Fibroblast of villous mesenchyme (primary cell): ENCODE measurements around the gene CREB3L2. TPM values are rescaled to one million over a fixed set of nuclear protein-coding genes. Genes with fewer than 3 reads are reported as not detected.

ENCODE experiments used
- DNase-seq: peaks from one replicate; pipeline ENCODE4 v3.0.0-alpha.2; 2010; ENCODE audit warnings: low read depth
- H3K4me3 ChIP-seq: 2 replicates; pipeline ENCODE4 v1.5.1; 2011; ENCODE audit warnings: low read depth, mild to moderate bottlenecking, low read length
- total RNA-seq: library from RNA; depleted of rRNA; stranded (reverse); fragments of >200 nt; gene quantifications from 2 replicates; pipeline ENCODE4 v1.2.3, GENCODE V29; 2012
- TF ChIP-seq, protein P1 (sequence below): IDR thresholded peaks from 2 replicates; pipeline ENCODE4 v1.5.1; 2012; ENCODE audit warnings: low read depth, mild to moderate bottlenecking, low read length; ENCODE audit not compliant: insufficient read depth

CREB3L2 gene
- total RNA-seq, 1 donor: 33.2 TPM

- no peak for DNase-seq
- TF ChIP-seq, protein P1, sequence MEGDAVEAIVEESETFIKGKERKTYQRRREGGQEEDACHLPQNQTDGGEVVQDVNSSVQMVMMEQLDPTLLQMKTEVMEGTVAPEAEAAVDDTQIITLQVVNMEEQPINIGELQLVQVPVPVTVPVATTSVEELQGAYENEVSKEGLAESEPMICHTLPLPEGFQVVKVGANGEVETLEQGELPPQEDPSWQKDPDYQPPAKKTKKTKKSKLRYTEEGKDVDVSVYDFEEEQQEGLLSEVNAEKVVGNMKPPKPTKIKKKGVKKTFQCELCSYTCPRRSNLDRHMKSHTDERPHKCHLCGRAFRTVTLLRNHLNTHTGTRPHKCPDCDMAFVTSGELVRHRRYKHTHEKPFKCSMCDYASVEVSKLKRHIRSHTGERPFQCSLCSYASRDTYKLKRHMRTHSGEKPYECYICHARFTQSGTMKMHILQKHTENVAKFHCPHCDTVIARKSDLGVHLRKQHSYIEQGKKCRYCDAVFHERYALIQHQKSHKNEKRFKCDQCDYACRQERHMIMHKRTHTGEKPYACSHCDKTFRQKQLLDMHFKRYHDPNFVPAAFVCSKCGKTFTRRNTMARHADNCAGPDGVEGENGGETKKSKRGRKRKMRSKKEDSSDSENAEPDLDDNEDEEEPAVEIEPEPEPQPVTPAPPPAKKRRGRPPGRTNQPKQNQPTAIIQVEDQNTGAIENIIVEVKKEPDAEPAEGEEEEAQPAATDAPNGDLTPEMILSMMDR: no peak
- no peak overlapping the region for H3K4me3 ChIP-seq
These were observed 40.4 kb downstream of the CREB3L2 start for GRCh38 chr7:137961200-137962177.

GRCh38 chr7:137960020-137960419 lies 41.9 kb downstream of the CREB3L2 start:
- no peak for DNase-seq
- TF ChIP-seq, protein P1: no peak
- H3K4me3 ChIP-seq: no peak overlapping the region

GRCh38 chr7:137958470-137959431 lies 43.1 kb downstream of the CREB3L2 start:
- TF ChIP-seq, protein P1: no peak
- no peak for DNase-seq
- H3K4me3 ChIP-seq: no peak overlapping the region

DNA sequence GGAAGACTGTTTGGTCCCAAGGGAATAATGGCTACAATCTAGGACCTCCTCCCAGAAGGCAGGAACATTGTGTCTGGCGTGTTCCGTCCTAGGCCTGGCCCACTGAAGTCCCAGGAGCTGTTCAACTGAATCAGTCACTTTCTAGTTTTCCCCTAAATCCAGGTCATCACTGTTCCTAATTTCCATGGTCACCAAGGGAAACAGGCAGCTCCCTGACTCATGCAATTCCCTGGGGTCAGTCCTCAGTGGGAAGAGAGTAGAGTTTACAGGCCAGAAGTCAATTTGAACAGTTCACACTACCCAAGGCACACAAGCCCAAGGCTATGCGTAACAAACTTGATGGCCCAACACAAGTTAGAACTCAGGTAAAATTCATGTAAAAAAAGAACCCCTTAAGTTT lies 44.0 kb downstream of the CREB3L2 start:
- TF ChIP-seq, protein P1: no peak
- DNase-seq: no peak
- H3K4me3 ChIP-seq: no peak overlapping the region

DNA sequence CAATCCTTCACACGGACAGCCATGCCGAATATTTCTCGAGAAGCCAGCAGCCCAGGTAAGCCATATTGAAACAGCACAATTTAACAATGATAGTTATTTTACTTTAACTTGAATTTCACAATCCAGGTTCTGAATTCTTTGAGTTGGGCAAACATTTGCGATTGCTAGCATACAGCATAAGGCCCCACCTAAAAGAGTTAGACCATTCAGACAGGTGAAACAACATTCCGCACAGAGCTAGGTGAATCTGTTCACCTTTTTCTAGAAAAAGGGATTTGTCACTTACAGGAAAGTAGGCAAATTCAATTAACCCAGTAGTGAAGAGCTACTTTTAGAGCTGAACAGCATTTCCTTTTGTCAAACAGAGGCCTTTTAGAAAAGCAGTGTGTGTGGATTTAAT lies 45.3 kb downstream of the CREB3L2 start:
- no peak for DNase-seq
- no peak overlapping the region for H3K4me3 ChIP-seq
- TF ChIP-seq, protein P1: no peak

GRCh38 chr7:137956183-137956582 lies 45.7 kb downstream of the CREB3L2 start:
- no peak overlapping the region for H3K4me3 ChIP-seq
- TF ChIP-seq, protein P1: no peak
- no peak for DNase-seq
